Regular cardiac myocyte (primary cell): ENCODE results near the gene PDHB. TPM values are rescaled to one million over a fixed set of nuclear protein-coding genes. Genes with fewer than 3 reads are reported as not detected.

Source experiments
- total RNA-seq: library from RNA; depleted of rRNA; stranded (reverse); fragments of >200 nt; gene quantifications from 2 replicates; pipeline ENCODE4 v1.2.3, GENCODE V29; 2014

The PDHB gene
- 104 and 146 TPM in 2 replicates for total RNA-seq

GRCh38 chr3:58433400-58434167, at the start of gene PDHB:
TSS of gene PDHB (minus strand) at chr3:58433832. CDS start at chr3:58433809, 23 bp downstream.

Other genes with a start within 250 kb of the PDHB start
- gene DNASE1L3, start 222.9 kb downstream of the PDHB start, total RNA-seq = 0.19 and 0.56 TPM in 2 replicates
- 8.4 and 14.9 TPM in 2 replicates for gene ABHD6, start 196.0 kb downstream of the PDHB start, total RNA-seq
- gene RPP14, start 127.6 kb downstream of the PDHB start, total RNA-seq = 11.0 and 19.0 TPM in 2 replicates
- gene HTD2, start 127.3 kb downstream of the PDHB start, total RNA-seq = 6.1 and 12.4 TPM in 2 replicates
- 14.2 and 32.1 TPM in 2 replicates for gene PXK, start 100.9 kb downstream of the PDHB start, total RNA-seq
- gene KCTD6, start 58.3 kb upstream of the PDHB start, total RNA-seq = 7.9 and 8.7 TPM in 2 replicates
- gene ACOX2, start 103.4 kb upstream of the PDHB start, total RNA-seq = 10.2 and 13.5 TPM in 2 replicates
- not detected in 2 replicates for gene FAM107A, start 143.6 kb upstream of the PDHB start, total RNA-seq
- not detected in 2 replicates for gene FAM3D, start 232.9 kb upstream of the PDHB start, total RNA-seq